Endodermal cell (in vitro differentiated cells): ENCODE results near the gene KCTD21. TPM values are rescaled to one million over a fixed set of nuclear protein-coding genes. Genes with fewer than 3 reads are reported as not detected.

ENCODE experiments used
- DNase-seq: peaks from one replicate; pipeline ENCODE4 v3.0.0-alpha.2; 2017
- H3K27ac ChIP-seq: 2 replicates; pipeline ENCODE4 v1.5.1; 2013; ENCODE audit warnings: mild to moderate bottlenecking, low read depth, low read length, moderate library complexity
- H3K27me3 ChIP-seq: 2 replicates; pipeline ENCODE4 v1.6.1; 2013; ENCODE audit warnings: mild to moderate bottlenecking, low read length, moderate library complexity; ENCODE audit not compliant: insufficient read depth, control insufficient read depth, poor library complexity, severe bottlenecking
- H3K36me3 ChIP-seq: 2 replicates; pipeline ENCODE4 v1.7.0; 2013; ENCODE audit warnings: mild to moderate bottlenecking, low read length, moderate library complexity; ENCODE audit not compliant: control insufficient read depth, insufficient read depth
- H3K4me1 ChIP-seq: one replicate; pipeline ENCODE4 v1.7.0; 2013; ENCODE audit warnings: low read length; ENCODE audit not compliant: control insufficient read depth, insufficient read depth
- H3K4me3 ChIP-seq: 2 replicates; pipeline ENCODE4 v1.5.1; 2013; ENCODE audit warnings: mild to moderate bottlenecking, low read length, moderate library complexity
- H3K9ac ChIP-seq: 2 replicates; pipeline ENCODE4 v1.6.1; 2013; ENCODE audit warnings: mild to moderate bottlenecking, low read length, moderate library complexity; ENCODE audit not compliant: poor library complexity, severe bottlenecking; ENCODE audit errors: extremely low read depth
- H3K9me3 ChIP-seq: 2 replicates; pipeline ENCODE4 v1.6.1; 2013; ENCODE audit warnings: mild to moderate bottlenecking, low read length, moderate library complexity; ENCODE audit not compliant: control insufficient read depth
- H3K27ac Mint-ChIP-seq: 2 replicates; pipeline ENCODE4 v1.8.0; 2020; ENCODE audit warnings: mixed read lengths
- H3K27me3 Mint-ChIP-seq: 2 replicates; pipeline ENCODE4 v1.8.0; 2021; ENCODE audit warnings: mild to moderate bottlenecking, mixed read lengths; ENCODE audit not compliant: insufficient read depth
- H3K36me3 Mint-ChIP-seq: 2 replicates; pipeline ENCODE4 v1.8.0; 2020; ENCODE audit warnings: low read depth, mixed read lengths
- H3K4me1 Mint-ChIP-seq: 2 replicates; pipeline ENCODE4 v1.8.0; 2020; ENCODE audit warnings: mixed read lengths
- H3K4me3 Mint-ChIP-seq: 2 replicates; pipeline ENCODE4 v1.8.0; 2020; ENCODE audit warnings: mild to moderate bottlenecking, moderate library complexity, mixed read lengths
- H3K9me3 Mint-ChIP-seq: 2 replicates; pipeline ENCODE4 v1.8.0; 2020; ENCODE audit warnings: mild to moderate bottlenecking, mixed read lengths
- WGBS, 2 experiments: methylation state at CpG; one replicate each; pipeline versions ENCODE4 v1.1.5 to v1.1.7; 2013; ENCODE audit warnings: missing lambda C conversion rate in 2 of 2, mixed read lengths in 1 of 2; ENCODE audit not compliant: insufficient coverage in 1 of 2, insufficient read length in 1 of 2; 5-methylcytosine and 5-hydroxymethylcytosine counted together
- total RNA-seq, 2 donors: library from RNA; stranded (reverse); fragmentation: NEBNext Ultra II Directional in 1 of 2; extraction: Animal tissue kit (Norgen Biotek cat#: 25700) in 1 of 2; gene quantifications; 2 replicates in 1 of 2; 3 replicates in 1 of 2; pipeline ENCODE4 v1.2.1, GENCODE V29; 2021
- TF ChIP-seq, protein P1 (sequence below): fragments of 200-600 bp; sonication (generic); conservative IDR thresholded peaks from 2 replicates; pipeline ENCODE4 v1.5.0; 2021; ENCODE audit warnings: antibody characterized with exemption, mild to moderate bottlenecking

The KCTD21 gene
- total RNA-seq, 2 donors from 2014 or later: 4.1 to 4.6 TPM

DNA sequence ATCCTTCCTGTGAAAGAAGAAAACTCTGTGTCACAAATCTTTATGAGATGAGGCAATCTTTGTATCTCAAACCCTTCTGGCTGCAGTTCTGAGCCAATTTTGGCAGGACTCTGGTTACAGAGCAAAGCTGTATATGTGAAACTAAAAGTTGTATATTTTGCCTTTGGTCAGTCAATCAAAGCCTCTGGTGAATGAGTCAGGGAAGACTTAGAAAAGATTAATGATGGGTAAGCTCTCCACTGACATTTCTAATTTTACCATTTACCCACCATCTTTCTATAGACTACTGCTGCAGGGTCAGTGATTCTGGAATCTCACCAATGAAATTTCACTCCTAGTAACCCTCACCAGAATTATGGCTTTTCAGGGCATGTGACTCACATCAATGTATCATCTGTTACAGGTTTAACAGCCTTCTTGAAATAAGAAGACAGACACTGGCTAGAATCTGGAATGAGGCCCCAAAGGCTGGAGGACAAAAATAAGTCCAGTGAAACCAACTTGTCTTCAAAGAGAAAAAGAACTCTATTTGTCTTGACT is 43.6 kb upstream of the KCTD21 start:
- no peaks in the 10 kb centered on the region for H3K4me1 ChIP-seq
- TF ChIP-seq, protein P1, sequence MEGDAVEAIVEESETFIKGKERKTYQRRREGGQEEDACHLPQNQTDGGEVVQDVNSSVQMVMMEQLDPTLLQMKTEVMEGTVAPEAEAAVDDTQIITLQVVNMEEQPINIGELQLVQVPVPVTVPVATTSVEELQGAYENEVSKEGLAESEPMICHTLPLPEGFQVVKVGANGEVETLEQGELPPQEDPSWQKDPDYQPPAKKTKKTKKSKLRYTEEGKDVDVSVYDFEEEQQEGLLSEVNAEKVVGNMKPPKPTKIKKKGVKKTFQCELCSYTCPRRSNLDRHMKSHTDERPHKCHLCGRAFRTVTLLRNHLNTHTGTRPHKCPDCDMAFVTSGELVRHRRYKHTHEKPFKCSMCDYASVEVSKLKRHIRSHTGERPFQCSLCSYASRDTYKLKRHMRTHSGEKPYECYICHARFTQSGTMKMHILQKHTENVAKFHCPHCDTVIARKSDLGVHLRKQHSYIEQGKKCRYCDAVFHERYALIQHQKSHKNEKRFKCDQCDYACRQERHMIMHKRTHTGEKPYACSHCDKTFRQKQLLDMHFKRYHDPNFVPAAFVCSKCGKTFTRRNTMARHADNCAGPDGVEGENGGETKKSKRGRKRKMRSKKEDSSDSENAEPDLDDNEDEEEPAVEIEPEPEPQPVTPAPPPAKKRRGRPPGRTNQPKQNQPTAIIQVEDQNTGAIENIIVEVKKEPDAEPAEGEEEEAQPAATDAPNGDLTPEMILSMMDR: no peak
- peaks cover 10% of the 10 kb centered on the region for H3K36me3 Mint-ChIP-seq
- peaks cover 9% of the 10 kb centered on the region for H3K4me1 Mint-ChIP-seq
- H3K4me3 ChIP-seq: no peak overlapping the region
- no peaks in the 10 kb centered on the region for H3K27me3 Mint-ChIP-seq
- no peaks in the 10 kb centered on the region for H3K27me3 ChIP-seq
- H3K4me3 Mint-ChIP-seq: no peak overlapping the region
- H3K9me3 ChIP-seq: no peaks in the 10 kb centered on the region
- DNase-seq: no peak
- H3K9ac ChIP-seq: no peak overlapping the region
- H3K27ac ChIP-seq: no peak overlapping the region
- no peaks in the 10 kb centered on the region for H3K9me3 Mint-ChIP-seq
- H3K27ac Mint-ChIP-seq: no peak overlapping the region
- H3K36me3 ChIP-seq: peaks cover 31% of the 10 kb centered on the region

DNA sequence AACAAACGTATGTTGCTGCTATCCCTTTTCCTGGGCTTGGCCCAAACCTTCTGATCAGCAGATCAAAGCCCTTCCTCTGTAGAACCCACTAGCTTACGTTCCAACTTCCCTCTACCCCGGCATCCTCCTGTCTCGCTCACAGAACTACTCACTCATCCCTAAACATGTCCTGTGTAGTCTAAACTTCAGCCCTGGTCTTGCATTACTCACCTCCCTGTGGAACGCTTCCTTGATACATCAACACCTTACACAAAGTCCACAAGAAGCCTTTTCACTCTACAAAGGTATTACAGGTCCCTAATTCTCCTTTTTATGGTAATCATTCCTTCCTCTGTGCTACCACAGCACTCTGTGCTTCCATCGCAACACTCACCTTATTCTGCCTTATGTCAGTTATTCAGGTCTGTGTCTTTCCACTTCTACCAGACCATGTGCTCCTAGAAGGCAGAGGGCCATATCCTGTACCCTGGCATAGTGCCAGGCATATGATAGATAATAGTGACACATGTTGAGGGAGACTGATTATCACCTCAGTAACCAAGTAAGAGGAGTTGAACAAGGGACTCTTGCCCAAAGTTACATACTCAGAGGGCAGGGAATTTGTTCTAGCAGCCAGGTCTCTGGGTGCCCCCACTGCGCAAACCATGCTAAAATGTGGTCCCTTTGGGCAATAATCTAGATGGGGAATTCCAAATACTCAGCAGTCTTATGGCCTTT is 41.9 kb upstream of the KCTD21 start:
- Mint-ChIP-seq H3K36me3 (peaks cover 8% of the 10 kb centered on the region), H3K4me1 (peaks cover 9% of the 10 kb centered on the region), H3K27me3 (no peaks in the 10 kb centered on the region), H3K4me3 (no peak overlapping the region), H3K9me3 (no peaks in the 10 kb centered on the region), H3K27ac (no peak overlapping the region)
- H3K27ac ChIP-seq: no peak overlapping the region
- H3K36me3 ChIP-seq: peaks cover 35% of the 10 kb centered on the region
- no peak overlapping the region for H3K9ac ChIP-seq
- TF ChIP-seq, protein P1: no peak
- no peak for DNase-seq
- no peaks in the 10 kb centered on the region for H3K4me1 ChIP-seq
- H3K27me3 ChIP-seq: no peaks in the 10 kb centered on the region
- no peaks in the 10 kb centered on the region for H3K9me3 ChIP-seq
- H3K4me3 ChIP-seq: no peak overlapping the region
- 90 to 95% methylated on average over 5 to 7 of the region's 7 CpGs for WGBS, 2 experiments

DNA sequence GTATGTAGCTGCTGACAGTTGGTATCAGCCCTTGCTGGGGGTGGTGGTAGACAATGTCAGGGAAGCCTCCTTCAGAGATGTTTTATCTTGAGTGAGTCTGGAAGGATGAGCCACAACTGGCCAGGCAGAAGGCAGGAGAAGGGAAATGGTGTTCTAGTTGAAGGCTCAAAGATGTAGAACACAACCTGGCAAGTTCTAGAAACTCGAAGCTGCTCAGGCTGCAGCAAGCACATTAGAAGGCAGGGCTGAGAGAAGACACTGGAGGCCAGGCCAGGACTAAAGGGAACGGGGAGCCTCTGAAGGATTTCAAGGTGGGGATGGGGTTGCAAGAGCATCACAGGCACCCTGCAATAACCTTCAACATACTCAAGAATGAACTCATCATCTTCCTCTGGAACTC is 40.7 kb upstream of the KCTD21 start:
- H3K4me1 ChIP-seq: no peaks in the 10 kb centered on the region
- WGBS, 2 experiments: 97 to 100% methylated on average over 1 to 2 of the region's 2 CpGs
- DNase-seq: no peak
- H3K9me3 Mint-ChIP-seq: no peaks in the 10 kb centered on the region
- H3K9ac ChIP-seq: no peak overlapping the region
- no peak overlapping the region for H3K4me3 ChIP-seq
- no peak overlapping the region for H3K27ac Mint-ChIP-seq
- no peak overlapping the region for H3K4me3 Mint-ChIP-seq
- TF ChIP-seq, protein P1: no peak
- no peaks in the 10 kb centered on the region for H3K27me3 Mint-ChIP-seq
- H3K4me1 Mint-ChIP-seq: peaks cover 9% of the 10 kb centered on the region
- H3K36me3 ChIP-seq: peaks cover 47% of the 10 kb centered on the region
- H3K27ac ChIP-seq: no peak overlapping the region
- H3K36me3 Mint-ChIP-seq: peaks cover 18% of the 10 kb centered on the region
- no peaks in the 10 kb centered on the region for H3K27me3 ChIP-seq
- H3K9me3 ChIP-seq: no peaks in the 10 kb centered on the region
